Keratinocyte (primary cell): ENCODE data around the gene POMT1. TPM values are rescaled to one million over a fixed set of nuclear protein-coding genes. Genes with fewer than 3 reads are reported as not detected.

ENCODE experiments used
- DNase-seq: peaks from one replicate; pipeline ENCODE4 v3.0.0-alpha.2; 2011; ENCODE audit warnings: low read depth, missing footprints, low spot score
- FAIRE-seq: peaks from 2 replicates; lab custom pipeline; 2011; peaks lifted over from hg19 to GRCh38; lab: Jason Lieb, UNC
- H2AFZ ChIP-seq: 2 replicates; pipeline ENCODE4 v1.6.0; 2012; ENCODE audit warnings: low read length, control low read depth, inconsistent platforms; ENCODE audit not compliant: control insufficient read depth
- H3K27ac ChIP-seq: 2 replicates; pipeline ENCODE4 v1.5.1; 2011; ENCODE audit warnings: low read length; ENCODE audit not compliant: control insufficient read depth, insufficient read depth
- H3K27me3 ChIP-seq: 3 replicates; pipeline ENCODE4 v1.6.0; 2011; ENCODE audit warnings: low read length; ENCODE audit not compliant: control insufficient read depth, insufficient read depth; ENCODE audit errors: extremely low read depth
- H3K36me3 ChIP-seq, 2 experiments: 2 replicates in 1 of 2; 3 replicates in 1 of 2; pipeline ENCODE4 v1.5.1; 2011; ENCODE audit warnings: low read length in 2 of 2, mild to moderate bottlenecking in 1 of 2; ENCODE audit not compliant: control insufficient read depth in 2 of 2, insufficient read depth in 2 of 2; ENCODE audit errors: extremely low read depth in 1 of 2
- H3K4me1 ChIP-seq: 3 replicates; pipeline ENCODE4 v1.5.1; 2011; ENCODE audit warnings: low read length; ENCODE audit not compliant: control insufficient read depth, insufficient read depth; ENCODE audit errors: extremely low read depth
- H3K4me2 ChIP-seq: 3 replicates; pipeline ENCODE4 v1.6.0; 2011; ENCODE audit warnings: low read depth, low read length; ENCODE audit not compliant: control insufficient read depth, insufficient read depth; ENCODE audit errors: extremely low read depth
- H3K4me3 ChIP-seq, 3 experiments: fragments of 200-600 bp in 1 of 3; sonication (generic) in 1 of 3; 2 replicates in 2 of 3; 3 replicates in 1 of 3; pipeline ENCODE4 v1.5.1; 2011 to 2016; ENCODE audit warnings: low read length in 3 of 3, mild to moderate bottlenecking in 3 of 3, control low read depth in 2 of 3, inconsistent platforms in 1 of 3, low read depth in 1 of 3, mixed read lengths in 1 of 3, mixed run types in 1 of 3, moderate library complexity in 1 of 3; ENCODE audit not compliant: control insufficient read depth in 2 of 3, insufficient read depth in 2 of 3; ENCODE audit errors: extremely low read depth in 1 of 3
- H3K79me2 ChIP-seq: 2 replicates; pipeline ENCODE4 v1.6.0; 2012; ENCODE audit warnings: low read length; ENCODE audit not compliant: control insufficient read depth, insufficient read depth
- H3K9ac ChIP-seq: 3 replicates; pipeline ENCODE4 v1.6.0; 2011; ENCODE audit warnings: low read length; ENCODE audit not compliant: control insufficient read depth, insufficient read depth; ENCODE audit errors: extremely low read depth
- H3K9me1 ChIP-seq: 3 replicates; pipeline ENCODE4 v1.6.0; 2011; ENCODE audit warnings: low read length; ENCODE audit not compliant: control insufficient read depth, insufficient read depth; ENCODE audit errors: extremely low read depth
- H3K9me3 ChIP-seq: 2 replicates; pipeline ENCODE4 v1.5.1; 2012; ENCODE audit warnings: low read depth, low read length; ENCODE audit not compliant: control insufficient read depth
- H4K20me1 ChIP-seq: 3 replicates; pipeline ENCODE4 v1.6.0; 2011; ENCODE audit warnings: low read length; ENCODE audit not compliant: control insufficient read depth, insufficient read depth; ENCODE audit errors: extremely low read depth
- CTCF ChIP-seq, 3 experiments: IDR thresholded peaks in 1 of 3; conservative IDR thresholded peaks in 1 of 3; optimal IDR thresholded peaks in 1 of 3; 2 replicates in 2 of 3; 3 replicates in 1 of 3; pipeline versions ENCODE3 to v1.5.1; 2011; ENCODE audit warnings: low read length in 3 of 3, mild to moderate bottlenecking in 3 of 3, moderate library complexity in 2 of 3, control low read depth in 1 of 3, inconsistent platforms in 1 of 3; ENCODE audit not compliant: insufficient read depth in 2 of 3; ENCODE audit errors: extremely low read depth in 1 of 3
- EZH2 ChIP-seq: IDR thresholded peaks from one replicate; pipeline ENCODE4 v1.6.1; 2012; ENCODE audit warnings: inconsistent platforms, mild to moderate bottlenecking, low read length, moderate library complexity
- dilution Hi-C: fragments of 300-500 bp; cut with MboI; formaldehyde crosslinking; loops from one replicate; pipeline ENCODE4 v1.7.0; 2020; ENCODE audit warnings: low sequenced_read_pairs; ENCODE audit not compliant: extremely low pct_ligation_motif_present
- polyA plus RNA-seq, 5 experiments: library from polyadenylated mRNA; depleted of rRNA in 3 of 5; stranded (reverse) in 3 of 5; stranded (forward) in 1 of 5; unstranded in 1 of 5; fragments of >200 nt; gene quantifications; 1 replicate in 1 of 5; 2 replicates in 3 of 5; 3 replicates in 1 of 5; pipeline versions ENCODE4 v1.2.1 to v1.2.3, GENCODE V29; 2011 to 2012; ENCODE audit warnings: missing spikeins in 2 of 5, low read depth in 1 of 5, low replicate concordance in 1 of 5

POMT1 gene
- polyA plus RNA-seq, 1 donor (not counting 4 experiments of a cell fraction or from before 2014, with no cell fraction given): 10.3 TPM

GRCh38 chr9:131457746-131458145, 45.0 kb upstream of the POMT1 start:
- Histone ChIP-seq H3K79me2 (peaks cover 34% of the 10 kb centered on the region), H3K9me3 (no peaks in the 10 kb centered on the region), H3K4me2 (no peak overlapping the region), H3K9ac (no peak overlapping the region), H3K4me1 (no peaks in the 10 kb centered on the region), H2AFZ (no peak overlapping the region), H3K27me3 (no peaks in the 10 kb centered on the region), H3K36me3 (peaks cover 42 to 67% of the 10 kb centered on the region in 2 experiments), H3K4me3 (no peak overlapping the region), H3K27ac (no peak overlapping the region), H3K9me1 (no peaks in the 10 kb centered on the region), H4K20me1 (no peaks in the 10 kb centered on the region)
- DNase-seq: no peak
- TF ChIP-seq CTCF (optimal IDR thresholded peaks at IDR 0.05 in 1 of 3, IDR thresholded peaks at IDR 0.05 in 1 of 3, conservative IDR thresholded peaks at IDR 0.05 in 1 of 3; ENCODE audit: extremely low read depth in 1 of 3, insufficient read depth in 2 of 3, low read length in 3 of 3): no peak
- no peak for TF ChIP-seq EZH2
- no peak for FAIRE-seq
- dilution Hi-C loops: no loop called here

GRCh38 chr9:131459056-131459455, 43.7 kb upstream of the POMT1 start:
- H3K4me2 ChIP-seq: no peak overlapping the region
- no peak overlapping the region for H3K27ac ChIP-seq
- H3K9me1 ChIP-seq: no peaks in the 10 kb centered on the region
- FAIRE-seq (no peak), DNase-seq (no peak)
- no peaks in the 10 kb centered on the region for H3K9me3 ChIP-seq
- dilution Hi-C loops: no loop called here
- H4K20me1 ChIP-seq: no peaks in the 10 kb centered on the region
- no peak overlapping the region for H3K4me3 ChIP-seq
- no peaks in the 10 kb centered on the region for H3K4me1 ChIP-seq
- TF ChIP-seq EZH2 (no peak), CTCF (optimal IDR thresholded peaks at IDR 0.05 in 1 of 3, IDR thresholded peaks at IDR 0.05 in 1 of 3, conservative IDR thresholded peaks at IDR 0.05 in 1 of 3; ENCODE audit: extremely low read depth in 1 of 3, insufficient read depth in 2 of 3, low read length in 3 of 3) (no peak)
- no peak overlapping the region for H2AFZ ChIP-seq
- peaks cover 25% of the 10 kb centered on the region for H3K79me2 ChIP-seq
- no peaks in the 10 kb centered on the region for H3K27me3 ChIP-seq
- no peak overlapping the region for H3K9ac ChIP-seq
- H3K36me3 ChIP-seq: peaks cover 45 to 68% of the 10 kb centered on the region in 2 experiments
